Tibial nerve (tissue), 4 donors: ENCODE data around the gene TINCR.

Experiments
- EP300 ChIP-seq, 2 donors: sonication (generic); formaldehyde crosslinking; IDR thresholded peaks; one replicate each; pipeline ENCODE4 v1.6.1; 2017; ENCODE audit warnings: antibody characterized with exemption in 2 of 2, mild to moderate bottlenecking in 1 of 2
- POLR2A ChIP-seq, 2 donors: fragments of 450-650 bp; IDR thresholded peaks; one replicate each; pipeline ENCODE4 v1.6.1; 2017; ENCODE audit warnings: antibody characterized with exemption in 2 of 2, mild to moderate bottlenecking in 2 of 2, moderate library complexity in 2 of 2
- TF ChIP-seq, protein P1 (sequence below), 5 experiments: fragments of 200-600 bp in 3 of 5; fragments of 450-650 bp in 2 of 5; sonication (generic) in 3 of 5; IDR thresholded peaks; one replicate each; pipeline ENCODE4 v1.5.1; 2016 to 2019; ENCODE audit warnings: antibody characterized with exemption in 5 of 5, mild to moderate bottlenecking in 3 of 5, moderate library complexity in 2 of 5

DNA sequence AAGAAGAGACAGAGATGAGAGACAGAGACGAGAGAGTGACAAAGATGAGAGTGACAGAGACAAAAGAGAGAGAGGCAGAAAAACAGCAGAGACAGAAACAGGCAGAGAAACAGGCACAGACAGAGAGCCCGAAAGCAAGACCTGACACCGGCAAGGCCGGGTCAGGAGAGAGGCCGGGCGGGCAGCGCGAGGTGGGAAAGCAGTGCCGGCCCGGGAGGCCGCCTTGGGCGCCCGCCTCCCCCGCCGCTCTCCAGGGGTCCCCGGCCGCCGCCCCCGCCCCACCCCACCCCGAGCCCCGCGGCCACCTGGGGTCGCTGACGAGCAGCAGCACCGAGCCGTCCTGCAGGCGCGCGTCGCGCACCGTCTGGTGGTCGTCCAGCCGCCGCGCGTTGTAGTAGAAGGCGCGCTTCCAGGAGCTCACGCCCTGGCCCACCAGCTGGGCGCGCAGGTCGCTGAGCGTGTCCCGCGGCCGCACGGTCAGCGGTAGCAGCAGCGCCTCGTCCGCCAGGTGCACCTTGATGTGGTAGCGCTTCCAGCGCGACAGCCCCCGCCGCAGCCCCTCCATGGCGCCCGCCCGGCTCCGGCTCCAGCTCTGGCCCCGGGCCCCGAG lies at the start of gene TINCR:
- TF ChIP-seq, protein P1, sequence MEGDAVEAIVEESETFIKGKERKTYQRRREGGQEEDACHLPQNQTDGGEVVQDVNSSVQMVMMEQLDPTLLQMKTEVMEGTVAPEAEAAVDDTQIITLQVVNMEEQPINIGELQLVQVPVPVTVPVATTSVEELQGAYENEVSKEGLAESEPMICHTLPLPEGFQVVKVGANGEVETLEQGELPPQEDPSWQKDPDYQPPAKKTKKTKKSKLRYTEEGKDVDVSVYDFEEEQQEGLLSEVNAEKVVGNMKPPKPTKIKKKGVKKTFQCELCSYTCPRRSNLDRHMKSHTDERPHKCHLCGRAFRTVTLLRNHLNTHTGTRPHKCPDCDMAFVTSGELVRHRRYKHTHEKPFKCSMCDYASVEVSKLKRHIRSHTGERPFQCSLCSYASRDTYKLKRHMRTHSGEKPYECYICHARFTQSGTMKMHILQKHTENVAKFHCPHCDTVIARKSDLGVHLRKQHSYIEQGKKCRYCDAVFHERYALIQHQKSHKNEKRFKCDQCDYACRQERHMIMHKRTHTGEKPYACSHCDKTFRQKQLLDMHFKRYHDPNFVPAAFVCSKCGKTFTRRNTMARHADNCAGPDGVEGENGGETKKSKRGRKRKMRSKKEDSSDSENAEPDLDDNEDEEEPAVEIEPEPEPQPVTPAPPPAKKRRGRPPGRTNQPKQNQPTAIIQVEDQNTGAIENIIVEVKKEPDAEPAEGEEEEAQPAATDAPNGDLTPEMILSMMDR (IDR thresholded peaks at IDR 0.05), result no peak
- no peak for TF ChIP-seq POLR2A (IDR thresholded peaks at IDR 0.05)
- no peak for TF ChIP-seq EP300 (IDR thresholded peaks at IDR 0.05)
